Activated CD8-positive, alpha-beta T cell treated with anti-CD3 and anti-CD28 coated beads, Interleukin-2, amount 10 ng/mL, durations not matched to agents 7 days and 5 days (primary cell): ENCODE measurements around the gene GIGYF2. TPM values are rescaled to one million over a fixed set of nuclear protein-coding genes. Genes with fewer than 3 reads are reported as not detected.
"Not testable (repeated sequence)": the region's sequence is repeated elsewhere in the genome, so short reads cannot be mapped to it uniquely, and the experiment has no call there.

Experiments
- ATAC-seq: fragments of 150-1000 bp; cut with Tn5 transposase; one replicate; pipeline ENCODE4 v1.10.0; 2021; ENCODE audit warnings: moderate library complexity
- CTCF ChIA-PET: fragments of 350-600 bp; sonication (Branson Sonifier 250); formaldehyde crosslinking; loops from one replicate; lab custom pipeline; 2021; ENCODE audit warnings: antibody characterized with exemption; lab: Charles Lee
- POLR2A ChIA-PET: fragments of 350-600 bp; sonication (Branson Sonifier 250); formaldehyde crosslinking; loops from one replicate; lab custom pipeline; 2021; ENCODE audit warnings: antibody characterized with exemption; lab: Charles Lee
- DNase-seq: peaks from one replicate; pipeline ENCODE4 v3.0.0-alpha.2; 2020
- H3K27ac Mint-ChIP-seq: one replicate; pipeline ENCODE4 v1.8.0; 2021; ENCODE audit warnings: mild to moderate bottlenecking, mixed read lengths
- H3K27me3 Mint-ChIP-seq: one replicate; pipeline ENCODE4 v1.8.0; 2021; ENCODE audit warnings: low read depth, mixed read lengths
- H3K36me3 Mint-ChIP-seq: one replicate; pipeline ENCODE4 v1.8.0; 2021; ENCODE audit warnings: low read depth, mixed read lengths
- H3K4me1 Mint-ChIP-seq: one replicate; pipeline ENCODE4 v1.8.0; 2021; ENCODE audit warnings: low read depth, mixed read lengths
- H3K4me3 Mint-ChIP-seq: one replicate; pipeline ENCODE4 v1.8.0; 2021; ENCODE audit warnings: mild to moderate bottlenecking, mixed read lengths
- H3K9me3 Mint-ChIP-seq: one replicate; pipeline ENCODE4 v1.8.0; 2022; ENCODE audit warnings: mixed read lengths; ENCODE audit not compliant: insufficient read depth
- total RNA-seq, 2 experiments: library from RNA; stranded (reverse); gene quantifications; one replicate each; pipeline ENCODE4 v1.2.3, GENCODE V29; 2021

GIGYF2 gene
- total RNA-seq, 2 experiments from 2014 or later, result 59.3 to 61.7 TPM

DNA sequence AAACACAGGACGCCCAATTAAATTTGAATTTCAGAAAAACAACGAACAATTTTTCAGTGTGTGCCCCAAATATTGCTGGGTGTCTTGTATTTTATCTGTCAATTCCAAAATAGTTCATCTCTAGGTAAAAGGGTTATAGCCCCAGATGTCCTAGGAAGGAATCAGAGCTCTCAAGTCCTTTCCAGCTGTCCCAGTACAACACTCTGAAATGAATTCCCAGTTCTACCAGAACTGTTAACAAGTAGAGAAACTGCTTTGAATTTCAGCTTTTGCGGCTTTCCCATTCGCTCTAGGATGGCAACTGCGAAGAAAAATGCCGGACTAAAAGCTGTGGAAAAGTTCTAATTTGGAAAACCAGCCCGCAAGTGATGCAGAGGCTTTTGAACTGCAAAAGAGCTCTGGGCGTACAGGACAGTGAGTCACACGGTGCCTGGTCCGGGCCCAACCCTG lies 497 bp upstream of the GIGYF2 start:
- no peaks in the 10 kb centered on the region for H3K9me3 Mint-ChIP-seq
- peak overlapping the region; percentile 90 for H3K4me3 Mint-ChIP-seq
- DNase-seq (no peak), ATAC-seq (no peak)
- peaks cover 27% of the 10 kb centered on the region for H3K36me3 Mint-ChIP-seq
- H3K27ac Mint-ChIP-seq, result peak overlapping the region; percentile 72
- POLR2A ChIA-PET, result interaction anchor here (1.2 kb wide), 1 partner anchor 76 kb away, joined by 3 read pairs; no protein-coding TSS in a partner anchor
- CTCF ChIA-PET, result interaction anchor here (1.0 kb wide), 1 partner anchor 92 kb away, joined by 3 read pairs; no protein-coding TSS in a partner anchor
- H3K27me3 Mint-ChIP-seq, result peaks cover 8% of the 10 kb centered on the region
- peaks cover 30% of the 10 kb centered on the region for H3K4me1 Mint-ChIP-seq

- Mint-ChIP-seq H3K27me3 (peaks cover 8% of the 10 kb centered on the region), H3K4me1 (peaks cover 34% of the 10 kb centered on the region), H3K4me3 (peak overlapping the region; percentile 90), H3K27ac (peak overlapping the region; percentile 88), H3K36me3 (peaks cover 31% of the 10 kb centered on the region), H3K9me3 (no peaks in the 10 kb centered on the region)
- ChIA-PET CTCF (no interaction called here), POLR2A (interaction anchor here (1.2 kb wide), 1 partner anchor 75 kb away, joined by 3 read pairs; no protein-coding TSS in a partner anchor)
- DNase-seq (no peak), ATAC-seq (no peak)
These were observed 628 bp downstream of the GIGYF2 start for GRCh38 chr2:232697807-232698110.

- H3K27me3 Mint-ChIP-seq, result peaks cover 6% of the 10 kb centered on the region
- peak overlapping the region; percentile 32 for H3K27ac Mint-ChIP-seq
- POLR2A ChIA-PET, result no interaction called here
- H3K4me1 Mint-ChIP-seq, result peaks cover 34% of the 10 kb centered on the region
- DNase-seq, result no peak
- no peak for ATAC-seq
- CTCF ChIA-PET, result no interaction called here
- H3K4me3 Mint-ChIP-seq, result peak overlapping the region; percentile 90
- peaks cover 34% of the 10 kb centered on the region for H3K36me3 Mint-ChIP-seq
- H3K9me3 Mint-ChIP-seq, result no peaks in the 10 kb centered on the region
These were observed 1.5 kb downstream of the GIGYF2 start for GRCh38 chr2:232698556-232699091.

DNA sequence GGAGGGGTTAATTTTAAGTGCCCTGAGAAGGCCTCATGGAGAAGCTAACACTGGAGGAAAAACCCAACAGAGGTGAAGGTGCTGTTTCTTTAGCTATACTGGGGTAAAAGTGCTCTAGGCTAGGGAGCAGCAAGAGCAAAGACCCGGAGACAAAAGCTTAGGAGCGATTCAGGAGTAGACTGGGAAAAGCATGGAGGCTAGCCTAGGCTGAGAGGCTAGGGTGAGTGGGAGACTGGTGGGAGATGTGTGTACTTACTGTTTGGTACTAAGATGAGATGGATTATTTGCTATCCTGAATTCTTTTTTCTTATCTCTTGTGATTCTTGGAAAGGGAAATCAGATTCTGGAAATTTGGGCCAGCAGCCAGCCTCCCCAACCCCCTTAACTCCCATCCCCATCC lies 2.0 kb downstream of the GIGYF2 start:
- no peaks in the 10 kb centered on the region for H3K9me3 Mint-ChIP-seq
- POLR2A ChIA-PET, result interaction anchor here (0.6 kb wide), 1 partner anchor 444 kb away, joined by 3 read pairs; no protein-coding TSS in a partner anchor
- CTCF ChIA-PET, result no interaction called here
- H3K4me3 Mint-ChIP-seq, result peak overlapping the region; percentile 90
- H3K4me1 Mint-ChIP-seq, result peaks cover 34% of the 10 kb centered on the region
- DNase-seq (no peak), ATAC-seq (no peak)
- H3K27ac Mint-ChIP-seq, result no peak overlapping the region
- peaks cover 38% of the 10 kb centered on the region for H3K36me3 Mint-ChIP-seq
- peaks cover 6% of the 10 kb centered on the region for H3K27me3 Mint-ChIP-seq

- CTCF ChIA-PET, result interaction anchor here (0.8 kb wide), 1 partner anchor 19 kb away, joined by 3 read pairs; no protein-coding TSS in a partner anchor
- Mint-ChIP-seq H3K9me3 (no peaks in the 10 kb centered on the region), H3K4me1 (peaks cover 34% of the 10 kb centered on the region), H3K36me3 (peaks cover 46% of the 10 kb centered on the region), H3K27ac (no peak overlapping the region), H3K4me3 (no peak overlapping the region), H3K27me3 (peaks cover 2% of the 10 kb centered on the region)
- no peak for ATAC-seq
- no peak for DNase-seq
- POLR2A ChIA-PET, result interaction anchor here (0.6 kb wide), 1 partner anchor 739 kb away, joined by 3 read pairs; the partner anchor contains the start of gene DIS3L2
These were observed 3.0 kb downstream of the GIGYF2 start for GRCh38 chr2:232700154-232700553.

DNA sequence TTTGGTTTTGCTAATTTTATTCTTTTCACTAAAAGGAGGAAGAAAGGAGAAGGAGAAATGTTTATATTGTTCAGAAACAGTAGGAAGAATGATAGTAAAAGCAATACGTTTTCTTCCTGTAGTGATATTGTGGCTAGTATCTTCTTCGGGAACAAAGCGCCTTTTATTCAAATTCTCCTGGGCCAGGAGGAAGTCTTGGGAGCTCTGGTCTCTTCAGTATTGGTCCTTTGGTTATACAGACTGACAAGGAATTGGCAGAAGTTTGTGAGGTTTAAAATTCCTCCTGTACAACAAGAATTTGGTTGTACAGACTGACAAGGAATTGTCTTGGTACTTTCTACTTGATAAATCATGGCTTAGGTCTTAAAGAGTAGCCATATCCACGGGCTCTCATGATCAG lies 9.9 kb downstream of the GIGYF2 start:
- Mint-ChIP-seq H3K27me3 (no peaks in the 10 kb centered on the region), H3K9me3 (no peaks in the 10 kb centered on the region), H3K4me1 (peaks cover 4% of the 10 kb centered on the region), H3K36me3 (peaks cover 52% of the 10 kb centered on the region), H3K4me3 (no peak overlapping the region), H3K27ac (no peak overlapping the region)
- DNase-seq, result no peak
- ChIA-PET CTCF (no interaction called here), POLR2A (no interaction called here)
- ATAC-seq, result no peak

GRCh38 chr2:232713505-232713904 lies 16.4 kb downstream of the GIGYF2 start:
- Mint-ChIP-seq H3K4me1 (peaks cover 10% of the 10 kb centered on the region), H3K27ac (no peak overlapping the region), H3K4me3 (no peak overlapping the region), H3K27me3 (no peaks in the 10 kb centered on the region), H3K36me3 (peaks cover 59% of the 10 kb centered on the region), H3K9me3 (peaks cover 5% of the 10 kb centered on the region)
- no peak for DNase-seq
- ChIA-PET CTCF (no interaction called here), POLR2A (no interaction called here)
- ATAC-seq, result no peak

- Mint-ChIP-seq H3K36me3 (peaks cover 69% of the 10 kb centered on the region), H3K27me3 (no peaks in the 10 kb centered on the region), H3K4me3 (no peak overlapping the region), H3K4me1 (peaks cover 20% of the 10 kb centered on the region), H3K27ac (no peak overlapping the region), H3K9me3 (peaks cover 5% of the 10 kb centered on the region)
- ChIA-PET POLR2A (interaction anchor here (0.6 kb wide), 1 partner anchor 297 kb away, joined by 3 read pairs; no protein-coding TSS in a partner anchor), CTCF (no interaction called here)
- ATAC-seq, result no peak
- DNase-seq, result no peak
These were observed 17.8 kb downstream of the GIGYF2 start for GRCh38 chr2:232714969-232715368.

GRCh38 chr2:232720056-232720455 lies 22.9 kb downstream of the GIGYF2 start:
- H3K4me3 Mint-ChIP-seq, DNase-seq, POLR2A ChIA-PET, ATAC-seq, H3K9me3 Mint-ChIP-seq, CTCF ChIA-PET, H3K27ac Mint-ChIP-seq, H3K27me3 Mint-ChIP-seq: not testable (repeated sequence)
- H3K36me3 Mint-ChIP-seq, result peaks cover 62% of the 10 kb centered on the region
- peaks cover 49% of the 10 kb centered on the region for H3K4me1 Mint-ChIP-seq

DNA sequence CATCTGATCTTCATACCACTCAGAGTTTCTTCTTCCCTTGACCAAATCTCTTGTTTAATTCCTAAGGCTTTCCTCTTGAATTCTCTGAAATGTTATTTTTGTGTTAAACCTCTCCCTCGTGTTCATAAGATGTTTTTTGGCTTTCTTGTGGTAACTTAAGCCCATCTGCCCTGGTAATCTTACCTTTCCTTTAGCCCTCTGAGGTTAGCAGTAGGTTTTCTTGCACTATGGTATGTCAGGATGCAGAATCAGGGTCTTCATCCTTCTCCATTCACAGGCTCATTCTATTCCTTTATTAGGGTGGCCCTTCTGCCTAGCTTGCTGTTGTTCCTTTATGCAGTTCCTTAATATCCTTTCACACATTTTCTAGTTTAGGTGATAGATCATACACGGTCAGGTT lies 24.1 kb downstream of the GIGYF2 start:
- Mint-ChIP-seq H3K9me3 (peaks cover 5% of the 10 kb centered on the region), H3K27me3 (no peaks in the 10 kb centered on the region), H3K4me3 (peak overlapping the region; percentile 29), H3K36me3 (peaks cover 61% of the 10 kb centered on the region), H3K4me1 (peaks cover 46% of the 10 kb centered on the region), H3K27ac (peak overlapping the region; percentile 72)
- no peak for DNase-seq
- peak; percentile 56 for ATAC-seq
- POLR2A ChIA-PET, result no interaction called here
- CTCF ChIA-PET, result no interaction called here

- Mint-ChIP-seq H3K36me3 (peaks cover 57% of the 10 kb centered on the region), H3K27ac (peak overlapping the region; percentile 72), H3K4me1 (peaks cover 49% of the 10 kb centered on the region), H3K9me3 (peaks cover 5% of the 10 kb centered on the region), H3K4me3 (peak overlapping the region; percentile 29), H3K27me3 (no peaks in the 10 kb centered on the region)
- peak; percentile 76 for ATAC-seq
- POLR2A ChIA-PET, result no interaction called here
- peak; percentile 27 for DNase-seq
- CTCF ChIA-PET, result no interaction called here
These were observed 24.8 kb downstream of the GIGYF2 start for GRCh38 chr2:232721882-232722281.

GRCh38 chr2:232723027-232723426 lies 25.9 kb downstream of the GIGYF2 start:
- peaks cover 56% of the 10 kb centered on the region for H3K4me1 Mint-ChIP-seq
- peaks cover 53% of the 10 kb centered on the region for H3K36me3 Mint-ChIP-seq
- no peaks in the 10 kb centered on the region for H3K9me3 Mint-ChIP-seq
- H3K27me3 Mint-ChIP-seq, result no peaks in the 10 kb centered on the region
- no peak overlapping the region for H3K4me3 Mint-ChIP-seq
- ATAC-seq (no peak), DNase-seq (no peak)
- H3K27ac Mint-ChIP-seq, result no peak overlapping the region
- CTCF ChIA-PET, result no interaction called here
- POLR2A ChIA-PET, result no interaction called here
